GM12891 (cell line): ENCODE results near the gene TTC7B.

Experiments
- PAX5 ChIP-seq: IDR thresholded peaks from 2 replicates; pipeline ENCODE4 v1.6.1; 2011; ENCODE audit warnings: low read length, moderate library complexity, mild to moderate bottlenecking; ENCODE audit not compliant: insufficient read depth, severe bottlenecking
- POLR2A ChIP-seq: IDR thresholded peaks from 2 replicates; pipeline ENCODE4 v1.6.1; 2011; ENCODE audit warnings: low read depth, low read length, control low read depth
- POLR2AphosphoS5 ChIP-seq: IDR thresholded peaks from 2 replicates; pipeline ENCODE4 v1.6.1; 2011; ENCODE audit warnings: low read depth, low read length, control low read depth
- POU2F2 ChIP-seq: IDR thresholded peaks from 2 replicates; pipeline ENCODE4 v1.6.1; 2011; ENCODE audit warnings: low read depth, mild to moderate bottlenecking, control low read depth, low read length, moderate library complexity
- SPI1 ChIP-seq: IDR thresholded peaks from 2 replicates; pipeline ENCODE4 v1.6.1; 2011; ENCODE audit warnings: low read depth, low read length, control low read depth
- TAF1 ChIP-seq: IDR thresholded peaks from 2 replicates; pipeline ENCODE4 v1.6.1; 2011; ENCODE audit warnings: low read depth, low read length, control low read depth

DNA sequence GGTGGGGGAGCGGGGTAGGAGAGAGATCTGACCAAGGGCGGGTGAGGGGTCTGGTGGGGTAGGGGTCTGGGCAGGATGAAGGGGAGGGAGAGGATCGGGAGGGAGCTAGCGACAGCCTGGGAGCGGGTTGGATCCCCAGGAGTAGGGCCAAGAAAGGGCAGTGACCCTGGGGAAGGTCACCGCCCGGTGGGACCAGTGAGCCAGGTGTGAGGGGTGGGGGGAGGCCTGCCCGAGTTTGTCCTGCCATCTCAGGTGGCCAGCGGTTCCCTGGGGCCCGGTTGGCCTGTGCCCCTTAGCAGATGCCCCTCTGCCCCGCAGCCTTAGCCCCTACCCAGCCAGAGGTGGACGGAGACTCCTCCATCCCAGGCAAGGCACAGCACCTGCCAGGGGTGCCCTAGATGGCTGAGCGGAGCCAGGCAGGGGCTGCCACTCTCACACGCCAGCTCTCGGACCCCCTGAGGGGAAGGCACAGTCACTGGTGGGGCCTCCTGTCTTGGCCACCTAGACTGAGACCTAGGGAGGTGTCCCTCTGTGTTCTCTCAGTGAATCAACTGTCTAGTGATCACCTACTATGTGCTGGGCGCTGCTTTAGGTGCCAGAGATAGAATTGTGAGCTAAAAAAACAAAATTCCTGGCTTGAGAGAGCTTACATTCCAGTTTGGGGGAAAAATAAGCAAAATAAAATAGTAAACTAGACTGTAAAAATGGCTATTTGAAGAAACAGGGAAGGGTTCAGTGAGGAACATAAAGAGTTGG, 629 bp upstream of the TTC7B start:
- TF ChIP-seq POLR2A (no peak), POLR2AphosphoS5 (no peak), TAF1 (no peak), PAX5 (no peak), SPI1 (no peak), POU2F2 (no peak)
